Caco-2 (cell line): Measurements from ENCODE around the gene CD3D. TPM values are rescaled to one million over a fixed set of nuclear protein-coding genes. Genes with fewer than 3 reads are reported as not detected.

Experiments
- BruUV-seq: library from RNA; stranded (reverse); fragments of 400-500 nt; replicated peaks from 2 replicates; lab custom pipeline; 2021; lab: Mats Ljungman, UMichigan
- CTCF ChIA-PET: fragments of 300-600 bp; sonication (Branson Sonifier 250); formaldehyde crosslinking; loops from one replicate; lab custom pipeline; 2022; ENCODE audit warnings: antibody characterized with exemption; lab: Charles Lee
- POLR2A ChIA-PET: fragments of 300-600 bp; sonication (Branson Sonifier 250); formaldehyde crosslinking; loops from one replicate; lab custom pipeline; 2022; ENCODE audit warnings: antibody characterized with exemption; lab: Charles Lee
- DNase-seq, 2 experiments: peaks; one replicate each; pipeline versions ENCODE4 v3.0.0 to v3.0.0-alpha.2; 2020 to 2022
- H3K27me3 ChIP-seq: replicated peaks from 2 replicates; pipeline ENCODE4 v1.6.0; 2011; ENCODE audit warnings: low read length; ENCODE audit not compliant: control insufficient read depth, insufficient read depth
- H3K36me3 ChIP-seq: 2 replicates; pipeline ENCODE4 v1.5.1; 2011; ENCODE audit warnings: low read length; ENCODE audit not compliant: control insufficient read depth, insufficient read depth
- H3K4me1 ChIP-seq: fragments of 250-450 bp; sonication (Bioruptor Pico); 2 replicates; pipeline ENCODE4 v1.5.1; 2020; ENCODE audit warnings: mild to moderate bottlenecking
- H3K4me3 ChIP-seq: 2 replicates; pipeline ENCODE4 v1.5.1; 2011; ENCODE audit warnings: low read depth, mild to moderate bottlenecking, control low read depth, low read length
- H3K9me3 ChIP-seq: fragments of 250-450 bp; sonication (Bioruptor Pico); 2 replicates; pipeline ENCODE4 v1.5.1; 2020; ENCODE audit warnings: mild to moderate bottlenecking, moderate library complexity
- H3K27ac Mint-ChIP-seq: one replicate; pipeline ENCODE4 v1.8.0; 2022; ENCODE audit warnings: mixed read lengths; ENCODE audit not compliant: unreplicated experiment
- H3K27me3 Mint-ChIP-seq: one replicate; pipeline ENCODE4 v1.8.0; 2022; ENCODE audit warnings: mixed read lengths; ENCODE audit not compliant: insufficient read depth, unreplicated experiment
- H3K36me3 Mint-ChIP-seq: one replicate; pipeline ENCODE4 v1.8.0; 2022; ENCODE audit warnings: mild to moderate bottlenecking, mixed read lengths; ENCODE audit not compliant: insufficient read depth, unreplicated experiment
- H3K4me1 Mint-ChIP-seq: one replicate; pipeline ENCODE4 v1.8.0; 2022; ENCODE audit warnings: low read depth, mixed read lengths; ENCODE audit not compliant: unreplicated experiment
- H3K4me3 Mint-ChIP-seq: one replicate; pipeline ENCODE4 v1.8.0; 2022; ENCODE audit warnings: mild to moderate bottlenecking, moderate library complexity, mixed read lengths; ENCODE audit not compliant: unreplicated experiment
- H3K9me3 Mint-ChIP-seq: one replicate; pipeline ENCODE4 v1.8.0; 2022; ENCODE audit warnings: mixed read lengths; ENCODE audit not compliant: unreplicated experiment
- CTCF ChIP-seq, 2 experiments: fragments of 200-600 bp in 1 of 2; IDR thresholded peaks; 1 replicate in 1 of 2; 2 replicates in 1 of 2; pipeline versions ENCODE4 v1.5.1 to v1.8.0; 2011 to 2022; ENCODE audit warnings: antibody characterized with exemption in 1 of 2, control low read depth in 1 of 2, inconsistent platforms in 1 of 2, low read depth in 1 of 2, low read length in 1 of 2, mild to moderate bottlenecking in 1 of 2, moderate library complexity in 1 of 2; ENCODE audit not compliant: insufficient read depth in 1 of 2, severe bottlenecking in 1 of 2, unreplicated experiment in 1 of 2
- intact Hi-C: fragments of 100-400 bp; cut with micrococcal nuclease; formaldehyde crosslinking; loops from one replicate; pipeline ENCODE4 v1.10.0; 2022; ENCODE audit not compliant: unreplicated experiment
- total RNA-seq: library from RNA; stranded (reverse); gene quantifications from 2 replicates; pipeline ENCODE4 v1.2.3, GENCODE V29; 2022

The CD3D gene
- total RNA-seq, 1 experiment from 2014 or later = not detected

- POLR2A ChIA-PET = no interaction called here
Measured at GRCh38 chr11:118306556-118306955, 35.9 kb downstream of the CD3D start.

GRCh38 chr11:118305726-118306125, 36.8 kb downstream of the CD3D start:
- H3K9me3 Mint-ChIP-seq = no peaks in the 10 kb centered on the region
- intact Hi-C loops = no loop called here
- BruUV-seq = no TSS peak
- Histone ChIP-seq H3K9me3 (no peaks in the 10 kb centered on the region), H3K4me3 (no peak overlapping the region), H3K27me3 (no peaks in the 10 kb centered on the region), H3K4me1 (peaks cover under 1% of the 10 kb centered on the region; the same call in 1 of the 2 replicates), H3K36me3 (no peaks in the 10 kb centered on the region)
- no peaks in the 10 kb centered on the region for H3K36me3 Mint-ChIP-seq
- TF ChIP-seq CTCF (IDR thresholded peaks at IDR 0.05; ENCODE audit: insufficient read depth in 1 of 2, low read depth in 1 of 2, low read length in 1 of 2, severe bottlenecking in 1 of 2, unreplicated experiment in 1 of 2) = no peak
- H3K27me3 Mint-ChIP-seq = no peaks in the 10 kb centered on the region
- no peak for DNase-seq
- H3K4me1 Mint-ChIP-seq = peaks cover under 1% of the 10 kb centered on the region
- ChIA-PET CTCF (interaction anchor here (0.7 to 0.9 kb wide), 2 partner anchors 8 to 45 kb away, joined by 3 read pairs; no protein-coding TSS in a partner anchor), POLR2A (no interaction called here)
- H3K4me3 Mint-ChIP-seq = no peak overlapping the region
- no peak overlapping the region for H3K27ac Mint-ChIP-seq

More at GRCh38 chr11:118306556-118306955, 35.9 kb downstream of the CD3D start:
- H3K4me3 ChIP-seq = no peak overlapping the region
- CTCF ChIA-PET = no interaction called here
- intact Hi-C loops = no loop called here
- TF ChIP-seq CTCF (IDR thresholded peaks at IDR 0.05; ENCODE audit: insufficient read depth in 1 of 2, low read depth in 1 of 2, low read length in 1 of 2, severe bottlenecking in 1 of 2, unreplicated experiment in 1 of 2) = no peak
- H3K4me3 Mint-ChIP-seq = no peak overlapping the region
- no peaks in the 10 kb centered on the region for H3K36me3 Mint-ChIP-seq
- no TSS peak for BruUV-seq
- H3K9me3 ChIP-seq = no peaks in the 10 kb centered on the region
- no peaks in the 10 kb centered on the region for H3K27me3 Mint-ChIP-seq
- peaks cover 9% of the 10 kb centered on the region for H3K4me1 ChIP-seq
- no peaks in the 10 kb centered on the region for H3K27me3 ChIP-seq
- peaks cover 6% of the 10 kb centered on the region for H3K4me1 Mint-ChIP-seq
- H3K36me3 ChIP-seq = no peaks in the 10 kb centered on the region
- H3K27ac Mint-ChIP-seq = no peak overlapping the region
- no peaks in the 10 kb centered on the region for H3K9me3 Mint-ChIP-seq
- no peak for DNase-seq

- Histone ChIP-seq H3K4me3 (no peak within 1 kb of the TSS), H3K9me3 (no peaks in the 10 kb centered on the region), H3K4me1 (no peaks in the 10 kb centered on the region), H3K27me3 (no peaks in the 10 kb centered on the region), H3K36me3 (no peaks in the 10 kb centered on the region)
- H3K4me1 Mint-ChIP-seq = no peaks in the 10 kb centered on the region
- intact Hi-C loops = no loop called here
- peaks cover 9% of the 10 kb centered on the region for H3K9me3 Mint-ChIP-seq
- no peak for DNase-seq
- BruUV-seq = no TSS peak
- POLR2A ChIA-PET = no interaction called here
- H3K36me3 Mint-ChIP-seq = no peaks in the 10 kb centered on the region
- H3K4me3 Mint-ChIP-seq = no peak within 1 kb of the TSS
- CTCF ChIA-PET = interaction anchor here (0.9 kb wide), 1 partner anchor 9 kb away, joined by 3 read pairs; no protein-coding TSS in a partner anchor
- no peak within 1 kb of the TSS for H3K27ac Mint-ChIP-seq
- H3K27me3 Mint-ChIP-seq = no peaks in the 10 kb centered on the region
- TF ChIP-seq CTCF (IDR thresholded peaks at IDR 0.05; ENCODE audit: insufficient read depth in 1 of 2, low read depth in 1 of 2, low read length in 1 of 2, severe bottlenecking in 1 of 2, unreplicated experiment in 1 of 2) = no peak
Measured at GRCh38 chr11:118304568-118305248, 37.8 kb downstream of the CD3D start, which contains the start of gene CD3E. TSS of gene CD3E (plus strand) at chr11:118304730. CDS start at chr11:118304953, 223 bp downstream.
